Pancreas (tissue), 10 donors: ENCODE results near the gene SLIT3. TPM values are rescaled to one million over a fixed set of nuclear protein-coding genes. Genes with fewer than 3 reads are reported as not detected.

ENCODE experiments used
- ATAC-seq, 4 donors: fragments of 200-7000 bp; cut with Tn5 transposase; one replicate each; pipeline versions ENCODE4 v1.8.0 to v1.9.1; 2020; ENCODE audit warnings: mild to moderate bottlenecking in 4 of 4, moderate library complexity in 4 of 4
- DNase-seq, 6 donors: peaks; one replicate each; pipeline ENCODE4 v3.0.0-alpha.2; 2020
- FAIRE-seq: peaks from 2 replicates; lab custom pipeline; 2012; peaks lifted over from hg19 to GRCh38; lab: Jason Lieb, UNC
- H3K27ac ChIP-seq, 4 donors: fragments of 200-600 bp; sonication (generic); 1 replicate in 3 of 4; 2 replicates in 1 of 4; pipeline versions ENCODE4 v1.5.0 to v1.8.0; 2020
- H3K27me3 ChIP-seq, 4 donors: fragments of 200-600 bp; one replicate each; pipeline ENCODE4 v1.8.0; 2021
- H3K36me3 ChIP-seq, 3 donors: fragments of 200-600 bp; sonication (generic) in 1 of 3; one replicate each; pipeline versions ENCODE4 v1.5.0 to v1.8.0; 2020 to 2021
- H3K4me1 ChIP-seq, 3 donors: fragments of 200-600 bp; one replicate each; pipeline ENCODE4 v1.8.0; 2021
- H3K4me3 ChIP-seq, 4 donors: fragments of 200-600 bp; sonication (generic) in 2 of 4; one replicate each; pipeline versions ENCODE4 v1.5.0 to v1.8.0; 2020 to 2021
- H3K9me3 ChIP-seq, 4 donors: fragments of 200-600 bp; one replicate each; pipeline ENCODE4 v1.8.0; 2021
- WGBS, 2 donors: extraction: QIAGEN DNeasy Blood & Tissue Kit; methylation state at CpG; one replicate each; pipeline ENCODE4 v1.1.7; 2013; 5-methylcytosine and 5-hydroxymethylcytosine counted together
- intact Hi-C, 3 donors: fragments of 100-400 bp; cut with DNase I; formaldehyde crosslinking; loops; one replicate each; pipeline versions ENCODE4 v1.11.1 to v1.14.2; 2022
- polyA plus RNA-seq, 2 donors: library from polyadenylated mRNA; stranded (reverse); fragments of 200-250 nt; gene quantifications; one replicate each; pipeline ENCODE4 v1.2.3, GENCODE V29; 2013
- total RNA-seq, 6 donors: library from RNA; stranded (reverse); fragmentation: NEBNext Ultra II Directional in 4 of 6; extraction: Animal tissue kit (Norgen Biotek cat#: 25700) in 4 of 6; gene quantifications; one replicate each; pipeline versions ENCODE4 v1.2.1 to v1.2.4, GENCODE V29; 2021 to 2023
- TF ChIP-seq, protein P1 (sequence below), 4 donors: fragments of 200-600 bp; sonication (generic) in 3 of 4; IDR thresholded peaks; one replicate each; pipeline versions ENCODE4 v1.5.0 to v1.8.0; 2021; ENCODE audit warnings: antibody characterized with exemption in 4 of 4
- donor health status: healthy with polysubstance abuse.
- donor health status: DM: no; HTN: no; CAD: no; lungs with moderate emphysema.
- donor health status: DM: no; HTN: no; CAD: no.
- donor health status: control.
- donor health status: control.
- donor health status: Bipolar disorder and iron deficiency.
- donor health status: DM: yes; HTN: yes; CAD: no.
- donor health status: DM: no; HTN: no; CAD: no.
- donor health status: DM: no; HTN: no; CAD: no.
- donor health status: DM: yes; HTN: yes; CAD: no.

SLIT3 gene
- total and polyA plus RNA-seq, 8 donors, result 1.1 to 11.4 (median 2.1) TPM

DNA sequence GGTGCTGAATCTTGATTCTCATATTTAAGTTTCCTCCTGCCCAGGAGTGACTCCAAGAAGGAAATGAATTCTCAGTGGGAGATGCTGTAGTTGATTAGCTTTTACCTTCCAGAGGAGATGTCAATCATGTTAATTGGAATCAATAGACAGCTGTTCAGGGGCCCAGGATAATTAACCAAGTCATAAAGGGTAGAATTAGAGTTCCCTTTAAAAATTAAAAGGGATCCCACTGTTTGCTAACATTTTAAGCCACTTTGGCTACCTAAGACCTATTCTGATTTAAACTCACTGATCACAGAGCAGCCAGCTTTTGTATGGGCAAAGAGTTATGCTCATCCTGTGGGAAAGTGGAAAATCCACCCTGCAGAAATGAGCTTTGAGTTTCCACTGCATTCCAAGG lies 249.6 kb downstream of the SLIT3 start:
- Histone ChIP-seq H3K36me3 (no peaks in the 10 kb centered on the region), H3K27me3 (no peaks in the 10 kb centered on the region), H3K4me3 (no peak overlapping the region), H3K9me3 (no peaks in the 10 kb centered on the region), H3K4me1 (no peaks in the 10 kb centered on the region), H3K27ac (peak overlapping the region in 1 of 4 donors; percentile 52)
- TF ChIP-seq, protein P1, sequence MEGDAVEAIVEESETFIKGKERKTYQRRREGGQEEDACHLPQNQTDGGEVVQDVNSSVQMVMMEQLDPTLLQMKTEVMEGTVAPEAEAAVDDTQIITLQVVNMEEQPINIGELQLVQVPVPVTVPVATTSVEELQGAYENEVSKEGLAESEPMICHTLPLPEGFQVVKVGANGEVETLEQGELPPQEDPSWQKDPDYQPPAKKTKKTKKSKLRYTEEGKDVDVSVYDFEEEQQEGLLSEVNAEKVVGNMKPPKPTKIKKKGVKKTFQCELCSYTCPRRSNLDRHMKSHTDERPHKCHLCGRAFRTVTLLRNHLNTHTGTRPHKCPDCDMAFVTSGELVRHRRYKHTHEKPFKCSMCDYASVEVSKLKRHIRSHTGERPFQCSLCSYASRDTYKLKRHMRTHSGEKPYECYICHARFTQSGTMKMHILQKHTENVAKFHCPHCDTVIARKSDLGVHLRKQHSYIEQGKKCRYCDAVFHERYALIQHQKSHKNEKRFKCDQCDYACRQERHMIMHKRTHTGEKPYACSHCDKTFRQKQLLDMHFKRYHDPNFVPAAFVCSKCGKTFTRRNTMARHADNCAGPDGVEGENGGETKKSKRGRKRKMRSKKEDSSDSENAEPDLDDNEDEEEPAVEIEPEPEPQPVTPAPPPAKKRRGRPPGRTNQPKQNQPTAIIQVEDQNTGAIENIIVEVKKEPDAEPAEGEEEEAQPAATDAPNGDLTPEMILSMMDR (IDR thresholded peaks at IDR 0.05), result no peak
- no peak for FAIRE-seq
- intact Hi-C loops, result no loop called here
- no peak for DNase-seq
- no peak for ATAC-seq

GRCh38 chr5:169050636-169051035 lies 250.3 kb downstream of the SLIT3 start:
- intact Hi-C loops, result no loop called here
- FAIRE-seq (no peak), DNase-seq (no peak), ATAC-seq (peak in 1 of 4 donors; percentile 45)
- no peaks in the 10 kb centered on the region for H3K4me1 ChIP-seq
- TF ChIP-seq, protein P1 (IDR thresholded peaks at IDR 0.05), result no peak
- H3K27me3 ChIP-seq, result no peaks in the 10 kb centered on the region
- no peaks in the 10 kb centered on the region for H3K36me3 ChIP-seq
- 40 to 54% methylated on average over 10 of the region's 10 CpGs for WGBS, 2 donors
- no peaks in the 10 kb centered on the region for H3K9me3 ChIP-seq
- H3K27ac ChIP-seq, result peak overlapping the region in 1 of 4 donors; percentile 52
- no peak overlapping the region for H3K4me3 ChIP-seq

DNA sequence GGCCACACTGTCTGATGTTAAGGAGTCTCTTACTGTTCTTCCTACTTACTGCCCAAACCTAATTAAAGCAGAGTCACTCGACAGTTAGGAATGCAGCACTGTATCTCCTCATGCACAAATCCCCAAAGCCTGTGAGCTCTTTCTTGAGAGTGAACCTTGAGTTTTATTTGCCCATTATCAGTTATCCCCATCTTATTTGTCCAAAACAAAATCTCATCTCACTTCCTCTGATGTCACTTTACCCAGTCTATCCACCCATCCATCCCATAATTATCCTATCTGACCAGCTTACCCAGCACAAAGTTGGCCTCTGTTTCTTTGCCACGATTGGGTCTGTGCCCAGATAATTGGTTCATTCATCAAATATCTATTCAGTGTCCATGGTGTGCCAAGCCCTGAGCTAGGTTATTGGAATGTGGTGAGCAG lies 250.8 kb downstream of the SLIT3 start:
- Histone ChIP-seq H3K27ac (no peak overlapping the region), H3K27me3 (no peaks in the 10 kb centered on the region), H3K36me3 (no peaks in the 10 kb centered on the region), H3K9me3 (no peaks in the 10 kb centered on the region), H3K4me3 (no peak overlapping the region), H3K4me1 (no peaks in the 10 kb centered on the region)
- 22 to 35% methylated on average over 2 of the region's 2 CpGs for WGBS, 2 donors
- intact Hi-C loops, result no loop called here
- TF ChIP-seq, protein P1 (IDR thresholded peaks at IDR 0.05), result no peak
- ATAC-seq (peak in 3 of 4 donors; percentile 59 to 77 (median 63)), DNase-seq (peak in 1 of 6 donors; percentile 32), FAIRE-seq (no peak)

DNA sequence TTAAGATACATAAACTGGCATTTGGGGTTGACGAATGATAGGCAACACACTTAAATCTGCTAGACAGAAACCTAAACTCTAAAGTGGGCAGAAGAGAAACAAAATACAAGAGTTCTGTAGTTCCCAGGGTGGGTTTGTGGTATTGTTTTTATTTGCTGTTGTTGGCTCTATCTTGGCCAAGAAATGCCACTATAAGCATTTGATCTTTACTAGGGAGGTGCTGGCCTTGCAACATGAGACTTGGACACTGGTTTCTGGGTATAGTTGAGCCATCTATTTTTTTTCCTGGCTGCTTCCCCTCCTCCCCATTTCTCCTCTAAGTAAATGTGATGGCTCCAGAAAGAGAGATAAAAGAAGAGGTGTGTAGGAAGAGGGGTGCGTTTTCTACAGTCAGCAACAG lies 251.2 kb downstream of the SLIT3 start:
- no peaks in the 10 kb centered on the region for H3K36me3 ChIP-seq
- no peak for DNase-seq
- no peaks in the 10 kb centered on the region for H3K27me3 ChIP-seq
- TF ChIP-seq, protein P1 (IDR thresholded peaks at IDR 0.05), result no peak
- no peak overlapping the region for H3K4me3 ChIP-seq
- no peaks in the 10 kb centered on the region for H3K4me1 ChIP-seq
- no peak for ATAC-seq
- intact Hi-C loops, result no loop called here
- H3K9me3 ChIP-seq, result no peaks in the 10 kb centered on the region
- WGBS, 2 donors, result 55 to 86% methylated on average over 2 of the region's 2 CpGs
- no peak for FAIRE-seq
- no peak overlapping the region for H3K27ac ChIP-seq

DNA sequence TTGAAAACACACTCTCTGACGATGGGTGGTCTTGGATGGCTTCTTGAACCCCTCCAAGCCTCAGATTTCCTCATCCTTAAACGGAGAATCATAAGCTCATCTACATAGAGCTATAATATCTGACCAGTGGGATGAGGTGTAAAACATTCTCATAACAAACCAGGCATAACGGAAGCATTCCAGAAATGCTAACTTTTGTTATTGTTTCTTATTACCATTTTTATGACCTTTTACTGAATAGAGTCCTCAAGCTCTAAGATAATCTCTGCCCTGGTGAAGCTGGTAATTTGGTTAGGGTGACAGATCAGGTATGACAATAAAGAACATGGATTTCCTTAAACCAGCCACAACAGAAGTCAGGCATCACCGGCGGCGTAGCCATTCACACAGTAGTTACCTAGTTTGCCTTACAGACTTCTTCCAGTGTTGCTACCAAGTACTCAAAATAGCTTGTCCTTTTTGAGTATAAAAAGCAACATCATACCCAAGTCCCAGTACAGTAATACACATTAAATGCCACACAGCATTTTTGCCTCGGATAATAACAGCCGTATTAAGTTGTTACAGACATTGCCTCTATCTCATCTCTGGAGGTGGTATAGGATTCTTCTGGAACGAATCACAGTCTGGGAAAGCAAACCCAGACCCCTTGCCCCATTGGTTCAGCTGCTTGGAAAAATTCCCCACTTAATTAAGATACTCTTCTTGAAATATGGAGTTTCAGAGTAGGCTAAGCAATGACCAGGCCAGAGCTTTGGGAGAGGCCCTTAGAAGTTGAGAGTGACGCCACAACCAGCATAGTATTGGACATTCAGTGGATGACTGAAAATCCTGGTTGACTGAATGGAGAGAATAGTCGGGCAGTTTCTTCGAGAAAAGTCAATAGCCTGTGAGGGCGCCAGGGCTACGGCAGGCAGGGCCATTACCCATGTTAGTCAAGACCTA lies 252.5 kb downstream of the SLIT3 start:
- no peak for ATAC-seq
- TF ChIP-seq, protein P1 (IDR thresholded peaks at IDR 0.05), result no peak
- no peaks in the 10 kb centered on the region for H3K9me3 ChIP-seq
- no peak for DNase-seq
- no peaks in the 10 kb centered on the region for H3K36me3 ChIP-seq
- intact Hi-C loops, result no loop called here
- H3K4me1 ChIP-seq, result no peaks in the 10 kb centered on the region
- no peak overlapping the region for H3K4me3 ChIP-seq
- no peaks in the 10 kb centered on the region for H3K27me3 ChIP-seq
- WGBS, 2 donors, result 75 to 86% methylated on average over 14 of the region's 14 CpGs
- no peak overlapping the region for H3K27ac ChIP-seq
- no peak for FAIRE-seq
